HG03432 (cell line): ENCODE data around the gene SATL1.
"Not testable (repeated sequence)": the region's sequence is repeated elsewhere in the genome, so short reads cannot be mapped to it uniquely, and the experiment has no call there.

ENCODE experiments used
- ATAC-seq: cut with Tn5 transposase; IDR thresholded peaks from one replicate; pipeline ENCODE4 v1.9.1; 2021; ENCODE audit warnings: mild to moderate bottlenecking, moderate library complexity; ENCODE audit not compliant: unreplicated experiment

SATL1 gene

DNA sequence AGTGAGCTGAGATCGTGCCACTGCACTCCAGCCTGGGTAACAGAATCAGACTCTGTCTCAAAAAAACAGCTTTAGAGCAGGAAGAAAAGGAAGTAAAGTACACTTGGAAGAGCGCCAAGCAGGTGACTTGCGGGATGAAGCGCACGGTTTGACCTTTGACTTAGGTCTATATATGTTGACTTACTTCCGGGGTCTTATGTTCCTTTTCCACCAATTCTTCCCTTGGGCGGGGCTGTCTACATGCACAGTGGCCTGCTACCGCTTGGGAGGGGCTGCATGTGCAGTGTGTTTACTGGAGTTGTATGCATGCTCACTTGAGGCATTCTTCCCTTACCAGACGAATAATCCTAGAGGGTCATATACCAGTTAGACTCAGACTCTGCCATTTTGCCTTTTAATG lies 131.3 kb downstream of the SATL1 start:
- ATAC-seq, result no peak

DNA sequence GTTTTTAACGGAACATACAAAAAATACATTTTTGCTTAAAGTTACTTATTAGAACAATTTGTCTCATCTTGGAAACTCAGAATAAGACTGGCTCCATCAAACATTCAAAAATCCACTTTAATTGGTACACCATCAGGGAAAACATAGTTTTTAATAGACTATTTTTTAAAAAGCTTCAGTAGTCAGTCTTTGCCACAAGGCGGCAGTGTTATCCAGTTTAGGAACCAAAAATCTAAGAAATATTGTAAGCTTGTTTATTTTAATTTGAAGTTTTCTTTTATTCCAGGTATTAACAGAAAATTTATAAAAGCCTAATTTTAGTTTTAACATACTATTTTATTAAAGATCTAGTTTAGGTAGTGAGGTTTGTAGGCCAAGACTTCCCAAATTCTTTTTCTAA lies 132.2 kb downstream of the SATL1 start:
- no peak for ATAC-seq

DNA sequence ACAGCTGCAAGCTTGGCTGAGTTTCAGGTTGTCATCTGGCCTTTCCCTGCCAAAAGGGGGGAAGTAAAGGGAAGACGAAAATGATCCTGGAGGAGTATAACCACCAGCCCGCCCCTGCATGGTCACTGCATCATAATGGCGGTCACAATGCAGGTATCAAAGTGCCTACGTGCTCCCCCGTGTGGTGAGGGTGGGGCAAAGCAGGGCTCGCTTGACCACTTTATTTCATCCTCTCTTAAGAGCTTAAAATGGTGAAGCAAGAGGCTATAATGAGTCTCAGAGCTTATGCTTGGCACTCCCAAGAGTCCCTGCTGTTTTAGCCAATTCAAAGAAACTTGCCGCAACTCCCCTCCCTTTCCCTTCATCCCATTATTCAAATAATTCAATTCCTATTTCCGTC lies 134.3 kb downstream of the SATL1 start:
- no peak for ATAC-seq

GRCh38 chrX:85108165-85108564 lies 135.4 kb downstream of the SATL1 start:
- no peak for ATAC-seq

DNA sequence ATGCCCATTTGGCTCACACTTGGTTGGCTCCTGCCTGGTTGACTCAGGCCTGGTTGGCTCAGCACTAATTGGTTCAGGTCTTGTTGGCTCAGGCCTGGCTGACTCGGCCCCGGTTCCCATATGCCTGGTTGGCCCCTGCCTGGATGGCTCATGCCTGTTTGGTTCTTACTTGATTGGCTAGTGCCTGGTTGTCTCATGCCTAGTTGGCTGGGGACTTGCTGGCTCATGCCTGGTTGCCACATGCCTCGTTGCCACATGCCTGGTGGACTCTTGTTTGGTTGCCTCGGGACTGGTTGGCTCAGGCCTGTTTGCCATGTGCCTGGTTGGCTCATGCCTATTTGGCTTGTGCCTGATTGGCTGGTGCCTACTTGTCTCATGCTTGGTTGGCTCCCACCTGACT lies 136.2 kb downstream of the SATL1 start:
- no peak for ATAC-seq

- no peak for ATAC-seq
Observed at GRCh38 chrX:85089321-85089840, 154.2 kb downstream of the SATL1 start.

DNA sequence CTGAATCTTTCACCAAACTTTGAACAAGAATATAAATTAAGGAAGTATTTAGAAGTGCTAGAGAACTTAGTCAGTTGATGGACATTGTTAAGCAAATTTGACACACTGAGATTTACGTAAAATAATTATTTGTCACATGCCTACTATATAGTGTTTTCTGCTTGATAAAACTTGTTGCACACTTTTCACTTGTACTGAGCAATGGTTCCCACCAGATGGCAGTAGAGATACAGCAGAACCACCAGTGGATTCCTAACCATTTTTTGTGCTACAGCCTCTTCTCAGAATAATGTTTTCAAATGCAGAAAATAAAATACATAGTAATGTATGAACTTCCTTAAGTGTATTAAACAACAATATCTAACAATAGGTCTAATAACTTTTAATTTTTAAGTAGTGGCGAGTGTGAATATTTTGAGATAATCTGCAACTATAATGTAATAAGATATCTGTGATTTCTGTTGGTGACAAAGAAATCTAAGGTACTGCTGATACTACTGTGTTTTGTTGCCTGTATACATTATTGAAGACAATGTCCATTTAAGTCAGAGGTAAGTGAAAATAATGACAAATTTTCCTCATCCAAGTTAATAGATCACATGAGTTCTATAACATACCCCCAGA lies 158.7 kb downstream of the SATL1 start:
- peak; percentile 73 for ATAC-seq

- not testable (repeated sequence) for ATAC-seq
Observed at GRCh38 chrX:85077247-85077646, 166.3 kb downstream of the SATL1 start.

DNA sequence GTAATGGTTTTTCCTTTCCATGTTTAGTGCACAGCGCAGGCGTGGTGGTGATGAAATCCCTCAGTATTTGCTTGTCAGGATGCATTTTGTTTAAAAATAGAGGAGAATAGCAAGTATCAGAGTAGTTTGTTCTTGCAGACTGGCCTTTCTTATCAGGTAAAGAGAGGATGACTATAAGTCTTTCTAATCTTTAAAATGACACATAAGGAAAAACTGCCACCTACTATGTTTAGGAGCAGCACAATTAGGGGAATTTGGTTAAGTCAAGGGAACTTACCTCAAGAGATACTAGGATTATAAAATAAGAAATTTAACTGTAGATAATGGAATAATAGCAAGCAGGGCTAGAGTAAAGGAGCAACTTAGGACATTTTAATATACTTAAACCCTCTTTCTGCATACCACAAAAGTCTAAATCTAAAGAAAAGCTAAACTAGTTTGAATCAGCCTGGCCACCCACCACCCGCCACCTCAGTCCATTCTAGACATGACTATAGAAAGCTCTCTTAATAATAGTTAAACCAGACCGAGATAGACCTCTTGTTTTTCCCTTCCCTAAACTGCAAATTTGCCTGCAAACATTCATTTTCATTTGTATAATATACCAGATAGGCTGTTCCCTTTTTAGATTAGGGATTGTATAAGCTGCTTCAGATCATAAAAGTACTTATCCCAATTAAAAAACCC lies 177.9 kb downstream of the SATL1 start:
- ATAC-seq, result peak; percentile 71

DNA sequence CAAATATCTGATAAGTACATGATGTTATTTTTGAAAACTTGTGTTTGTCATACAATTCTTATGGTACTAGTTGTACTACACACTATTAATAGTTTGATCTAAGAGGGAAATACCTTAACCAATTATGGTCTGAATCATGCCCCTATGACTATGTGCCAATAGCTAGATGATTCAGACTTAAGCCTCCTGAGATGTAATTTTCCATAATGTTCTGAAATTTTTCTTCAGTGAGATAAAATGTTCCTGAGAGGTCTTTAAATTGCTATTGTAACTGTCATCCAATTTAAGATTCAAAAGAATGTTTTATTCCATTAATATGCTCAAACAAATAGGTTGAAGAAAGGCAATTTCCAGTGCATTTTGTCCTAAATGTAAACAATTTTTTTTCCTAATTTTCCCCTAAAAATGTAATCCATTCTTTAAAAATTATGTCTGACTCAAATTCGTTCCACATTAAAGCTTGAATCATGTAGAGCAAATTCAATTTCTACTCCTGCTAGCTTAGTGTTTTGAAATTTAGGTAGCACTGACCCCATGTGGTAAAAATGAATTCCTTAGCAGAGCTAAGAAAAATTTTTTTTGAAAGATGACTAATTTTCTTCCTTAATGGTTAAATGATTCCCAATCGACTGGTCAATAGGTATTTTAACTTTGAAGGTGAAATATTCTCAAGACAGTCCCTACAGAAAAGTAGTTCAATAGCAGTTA lies 190.8 kb downstream of the SATL1 start:
- no peak for ATAC-seq

DNA sequence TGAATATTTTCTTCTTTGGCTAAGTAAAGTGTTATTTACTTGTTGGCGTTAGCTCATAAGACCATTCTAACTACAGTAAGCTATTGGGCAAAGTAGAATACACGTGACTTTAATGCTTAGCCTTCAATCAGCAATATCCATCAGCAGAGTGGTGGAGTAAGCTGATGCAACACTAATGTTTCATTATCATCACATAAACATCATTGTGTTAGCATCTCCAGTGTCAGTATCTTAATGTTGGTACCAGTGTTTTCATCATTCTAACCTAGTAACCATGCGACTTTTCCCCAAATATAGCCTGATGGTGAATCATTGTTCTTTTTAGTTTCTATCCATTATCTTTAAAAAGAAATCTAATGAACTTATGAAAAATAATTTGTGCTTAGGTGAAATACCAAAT lies 191.4 kb downstream of the SATL1 start:
- ATAC-seq, result no peak

- no peak for ATAC-seq
Observed at GRCh38 chrX:85051627-85052026, 192.0 kb downstream of the SATL1 start.
